Measurements from ENCODE around the gene NME9. TPM values are rescaled to one million over a fixed set of nuclear protein-coding genes. Genes with fewer than 3 reads are reported as not detected.

NME9 gene
- total RNA-seq, 1 experiment from 2014 or later = not detected

GRCh38 chr3:138331143-138331894, 1.7 kb upstream of the NME9 start:
- ATAC-seq (no peak), DNase-seq (ENCODE audit: low spot score) (no peak)
- POLR2A ChIA-PET = no interaction called here
- Mint-ChIP-seq H3K9me3 (no peaks in the 10 kb centered on the region), H3K27me3 (ENCODE audit: low read depth) (no peaks in the 10 kb centered on the region; the same call in 1 of the 2 replicates), H3K36me3 (no peaks in the 10 kb centered on the region), H3K4me3 (no peak overlapping the region), H3K27ac (no peak overlapping the region), H3K4me1 (peaks cover 29% of the 10 kb centered on the region)
- no peak for TF ChIP-seq ETV6 (CRISPR knock-in tag; IDR thresholded peaks at IDR 0.05)
- TF ChIP-seq ZNF416 (CRISPR knock-in tag; IDR thresholded peaks at IDR 0.05) = no peak
- TF ChIP-seq ZNF263 (CRISPR knock-in tag; IDR thresholded peaks at IDR 0.05; ENCODE audit: low read depth) = no peak
- no peak for TF ChIP-seq GTF2I (CRISPR knock-in tag; conservative IDR thresholded peaks at IDR 0.05)
- TF ChIP-seq ZNF671 (CRISPR knock-in tag; IDR thresholded peaks at IDR 0.05) = no peak
- TF ChIP-seq GABPB1 (CRISPR knock-in tag; IDR thresholded peaks at IDR 0.05) = no peak
- TF ChIP-seq SOX15 (CRISPR knock-in tag; IDR thresholded peaks at IDR 0.05) = no peak
- TF ChIP-seq ZSCAN18 (CRISPR knock-in tag; IDR thresholded peaks at IDR 0.05) = no peak
- TF ChIP-seq ZNF281 (CRISPR knock-in tag; IDR thresholded peaks at IDR 0.05) = no peak
- TF ChIP-seq FOXK1 (CRISPR knock-in tag; IDR thresholded peaks at IDR 0.05) = no peak
- TF ChIP-seq ATF2 (CRISPR knock-in tag; IDR thresholded peaks at IDR 0.05; ENCODE audit: borderline replicate concordance, low read depth) = no peak
- no peak for TF ChIP-seq CBFB (CRISPR knock-in tag; IDR thresholded peaks at IDR 0.05; ENCODE audit: low read depth)
- no peak for TF ChIP-seq TCF7 (CRISPR knock-in tag; IDR thresholded peaks at IDR 0.05; ENCODE audit: low read depth)
- TF ChIP-seq JAZF1 (CRISPR knock-in tag; IDR thresholded peaks at IDR 0.05) = no peak
- TF ChIP-seq NFATC4 (CRISPR knock-in tag; IDR thresholded peaks at IDR 0.05) = no peak
- no peak for TF ChIP-seq PREB (CRISPR knock-in tag; IDR thresholded peaks at IDR 0.05; ENCODE audit: borderline replicate concordance)
- TF ChIP-seq NFE2L1 (CRISPR knock-in tag; IDR thresholded peaks at IDR 0.05) = no peak
- TF ChIP-seq NR3C1 (CRISPR knock-in tag; conservative IDR thresholded peaks at IDR 0.05; ENCODE audit: low read depth) = no peak
- no peak for TF ChIP-seq MYBL2 (CRISPR knock-in tag; IDR thresholded peaks at IDR 0.05)
- CTCF ChIA-PET = interaction anchor here (0.8 to 3.0 kb wide), 6 partner anchors 17 to 97 kb away, joined by 3 to 22 read pairs (median 4); partner anchors contain the start of gene MRAS

GRCh38 chr3:138329984-138330293, 288 bp upstream of the NME9 start:
- Mint-ChIP-seq H3K27me3 (ENCODE audit: low read depth) (no peaks in the 10 kb centered on the region), H3K4me1 (peaks cover 15% of the 10 kb centered on the region), H3K27ac (no peak overlapping the region), H3K4me3 (peak overlapping the region; percentile 85), H3K36me3 (no peaks in the 10 kb centered on the region), H3K9me3 (no peaks in the 10 kb centered on the region)
- ChIA-PET POLR2A (no interaction called here), CTCF (no interaction called here)
- DNase-seq (ENCODE audit: low spot score) (no peak), ATAC-seq (no peak)
- TF ChIP-seq SP1 (CRISPR knock-in tag; conservative IDR thresholded peaks at IDR 0.05) (peak; percentile 26; the same call in 1 of the 2 replicates), E2F5 (CRISPR knock-in tag; IDR thresholded peaks at IDR 0.05) (0 out of 2 replicates have a peak, but pooled peaks have one; percentile 9), GRHL2 (CRISPR knock-in tag; IDR thresholded peaks at IDR 0.05; ENCODE audit: insufficient replicate concordance, severe bottlenecking) (no peak), HMGA2 (CRISPR knock-in tag; IDR thresholded peaks at IDR 0.05) (no peak), IRF2 (CRISPR knock-in tag; IDR thresholded peaks at IDR 0.05; ENCODE audit: borderline replicate concordance, low read depth) (no peak)
